Osteoblast (primary cell): ENCODE data around the gene MRM3. TPM values are rescaled to one million over a fixed set of nuclear protein-coding genes. Genes with fewer than 3 reads are reported as not detected.

Source experiments
- DNase-seq: peaks from one replicate; pipeline ENCODE4 v3.0.0; 2011; ENCODE audit warnings: low spot score, mixed read lengths; ENCODE audit not compliant: insufficient read length; ENCODE audit errors: missing footprints
- H2AFZ ChIP-seq: 2 replicates; pipeline ENCODE4 v1.6.0; 2011; ENCODE audit warnings: mild to moderate bottlenecking, low read length
- H3K27ac ChIP-seq: 2 replicates; pipeline ENCODE4 v1.5.1; 2011; ENCODE audit warnings: mild to moderate bottlenecking, low read depth, low read length, moderate library complexity
- H3K27me3 ChIP-seq: 2 replicates; pipeline ENCODE4 v1.6.0; 2012; ENCODE audit warnings: mild to moderate bottlenecking, control low read depth, inconsistent platforms, low read length, moderate library complexity; ENCODE audit not compliant: insufficient read depth
- H3K36me3 ChIP-seq: 2 replicates; pipeline ENCODE4 v1.5.1; 2011; ENCODE audit warnings: mild to moderate bottlenecking, low read length, control low read depth, moderate library complexity; ENCODE audit not compliant: insufficient read depth
- H3K4me1 ChIP-seq: 2 replicates; pipeline ENCODE4 v1.5.1; 2011; ENCODE audit warnings: mild to moderate bottlenecking, low read length, control low read depth, moderate library complexity; ENCODE audit not compliant: insufficient read depth
- H3K4me2 ChIP-seq: 2 replicates; pipeline ENCODE4 v1.6.0; 2011; ENCODE audit warnings: mild to moderate bottlenecking, low read length; ENCODE audit not compliant: insufficient read depth
- H3K4me3 ChIP-seq: fragments of 200-600 bp; sonication (generic); 3 replicates; pipeline ENCODE4 v1.5.1; 2012; ENCODE audit warnings: mild to moderate bottlenecking, low read length, inconsistent platforms; ENCODE audit not compliant: insufficient read depth
- H3K79me2 ChIP-seq: 2 replicates; pipeline ENCODE4 v1.6.0; 2012; ENCODE audit warnings: mild to moderate bottlenecking, low read length, control low read depth, inconsistent platforms; ENCODE audit not compliant: insufficient read depth
- H3K9me3 ChIP-seq: 2 replicates; pipeline ENCODE4 v1.5.1; 2011; ENCODE audit warnings: low read depth, low read length, control low read depth
- H4K20me1 ChIP-seq: 2 replicates; pipeline ENCODE4 v1.6.0; 2012; ENCODE audit warnings: mild to moderate bottlenecking, low read length, control low read depth; ENCODE audit not compliant: insufficient read depth
- CTCF ChIP-seq: IDR thresholded peaks from 2 replicates; pipeline ENCODE4 v1.5.1; 2011; ENCODE audit warnings: mild to moderate bottlenecking, low read depth, low read length, moderate library complexity; ENCODE audit errors: extremely low read depth
- total RNA-seq: library from RNA; depleted of rRNA; stranded (reverse); fragments of >200 nt; gene quantifications from 2 replicates; pipeline ENCODE4 v1.2.3, GENCODE V29; 2012

The MRM3 gene
- total RNA-seq, 1 donor = 19.5 TPM

GRCh38 chr17:806781-807522 is 24.8 kb downstream of the MRM3 start:
- Histone ChIP-seq H3K36me3 (peaks cover 6% of the 10 kb centered on the region), H3K4me2 (no peak overlapping the region), H2AFZ (no peak overlapping the region), H3K27me3 (no peaks in the 10 kb centered on the region), H3K4me3 (no peak overlapping the region), H3K9me3 (no peaks in the 10 kb centered on the region), H3K79me2 (no peaks in the 10 kb centered on the region), H3K27ac (no peak overlapping the region), H4K20me1 (peaks cover 13% of the 10 kb centered on the region), H3K4me1 (no peaks in the 10 kb centered on the region)
- peak; percentile 69 for DNase-seq
- TF ChIP-seq CTCF = no peak

GRCh38 chr17:807523-808294 is 25.6 kb downstream of the MRM3 start:
- Histone ChIP-seq H3K4me2 (no peak overlapping the region), H3K36me3 (peaks cover 5% of the 10 kb centered on the region), H3K79me2 (no peaks in the 10 kb centered on the region), H2AFZ (no peak overlapping the region), H3K4me1 (no peaks in the 10 kb centered on the region), H3K27me3 (no peaks in the 10 kb centered on the region), H3K9me3 (no peaks in the 10 kb centered on the region), H3K27ac (no peak overlapping the region), H4K20me1 (peaks cover 18% of the 10 kb centered on the region), H3K4me3 (no peak overlapping the region)
- TF ChIP-seq CTCF = no peak
- DNase-seq = peak; percentile 68

DNA sequence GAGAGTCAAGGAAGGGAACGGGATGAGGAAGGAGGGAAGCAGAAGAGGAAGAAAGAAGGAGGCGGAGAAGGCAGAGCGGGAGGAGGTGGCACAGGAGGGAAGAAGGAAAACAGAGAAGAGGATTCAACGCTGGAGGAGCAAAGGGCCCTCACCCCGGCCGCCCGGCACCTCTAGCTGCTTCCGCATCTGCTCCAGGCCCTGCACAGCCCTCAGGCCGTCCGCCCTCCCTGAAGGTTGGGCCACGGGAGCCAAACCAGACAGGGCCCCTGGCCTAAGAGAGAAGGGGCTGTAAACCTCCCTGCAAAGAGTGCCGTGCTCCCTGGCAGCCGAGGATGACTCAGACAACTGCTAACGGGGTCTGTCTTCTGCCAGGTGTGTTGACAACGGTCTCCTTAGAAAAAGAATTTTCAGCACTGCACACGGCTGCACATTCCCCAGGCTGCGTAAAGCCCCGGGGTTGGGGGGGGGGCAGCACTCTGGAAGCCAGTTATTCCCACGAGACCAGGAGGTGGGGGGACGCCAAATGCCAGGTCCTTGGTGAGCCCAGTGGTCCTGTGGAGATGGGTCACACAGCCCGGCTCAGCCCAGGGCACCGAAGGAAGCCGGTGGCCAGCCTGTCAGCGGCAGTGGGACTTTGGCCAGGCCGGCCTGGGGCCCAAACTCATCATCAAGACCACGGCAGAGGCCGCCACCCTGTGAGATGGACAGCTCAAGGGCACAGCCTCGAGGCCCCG is 29.1 kb downstream of the MRM3 start:
- H3K4me3 ChIP-seq = no peak overlapping the region
- no peak overlapping the region for H3K4me2 ChIP-seq
- H4K20me1 ChIP-seq = peaks cover 22% of the 10 kb centered on the region
- DNase-seq = peak; percentile 76
- H3K36me3 ChIP-seq = peaks cover 12% of the 10 kb centered on the region
- H3K9me3 ChIP-seq = no peaks in the 10 kb centered on the region
- H3K4me1 ChIP-seq = no peaks in the 10 kb centered on the region
- no peaks in the 10 kb centered on the region for H3K27me3 ChIP-seq
- no peak overlapping the region for H2AFZ ChIP-seq
- no peaks in the 10 kb centered on the region for H3K79me2 ChIP-seq
- no peak overlapping the region for H3K27ac ChIP-seq
- no peak for TF ChIP-seq CTCF
